PFSK-1 (cell line): Measurements from ENCODE around the gene CCDC87.

Experiments used
- POLR2AphosphoS5 ChIP-seq: IDR thresholded peaks from 2 replicates; pipeline ENCODE4 v1.6.1; 2012; ENCODE audit warnings: low read depth, mild to moderate bottlenecking, control low read depth, low read length, moderate library complexity
- TF ChIP-seq, protein P1 (sequence below), 2 experiments: IDR thresholded peaks; 2 replicates each; pipeline versions ENCODE4 v1.6.1 to v1.8.0; 2011 to 2012; ENCODE audit warnings: low read depth in 2 of 2, low read length in 2 of 2, control low read depth in 1 of 2, inconsistent platforms in 1 of 2, mild to moderate bottlenecking in 1 of 2, moderate library complexity in 1 of 2; ENCODE audit not compliant: insufficient read depth in 1 of 2

DNA sequence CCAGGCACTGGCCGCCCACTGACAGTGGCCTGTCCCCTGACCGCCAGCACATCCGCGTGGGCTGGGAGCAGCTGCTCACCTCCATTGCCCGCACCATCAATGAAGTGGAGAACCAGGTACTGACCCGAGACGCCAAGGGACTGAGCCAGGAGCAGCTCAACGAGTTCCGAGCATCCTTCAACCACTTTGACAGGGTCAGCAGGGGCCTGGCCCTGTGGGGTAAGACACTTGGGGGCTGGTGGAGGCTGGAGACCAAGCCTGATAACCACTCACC, 31.0 kb downstream of the CCDC87 start:
- TF ChIP-seq, protein P1, sequence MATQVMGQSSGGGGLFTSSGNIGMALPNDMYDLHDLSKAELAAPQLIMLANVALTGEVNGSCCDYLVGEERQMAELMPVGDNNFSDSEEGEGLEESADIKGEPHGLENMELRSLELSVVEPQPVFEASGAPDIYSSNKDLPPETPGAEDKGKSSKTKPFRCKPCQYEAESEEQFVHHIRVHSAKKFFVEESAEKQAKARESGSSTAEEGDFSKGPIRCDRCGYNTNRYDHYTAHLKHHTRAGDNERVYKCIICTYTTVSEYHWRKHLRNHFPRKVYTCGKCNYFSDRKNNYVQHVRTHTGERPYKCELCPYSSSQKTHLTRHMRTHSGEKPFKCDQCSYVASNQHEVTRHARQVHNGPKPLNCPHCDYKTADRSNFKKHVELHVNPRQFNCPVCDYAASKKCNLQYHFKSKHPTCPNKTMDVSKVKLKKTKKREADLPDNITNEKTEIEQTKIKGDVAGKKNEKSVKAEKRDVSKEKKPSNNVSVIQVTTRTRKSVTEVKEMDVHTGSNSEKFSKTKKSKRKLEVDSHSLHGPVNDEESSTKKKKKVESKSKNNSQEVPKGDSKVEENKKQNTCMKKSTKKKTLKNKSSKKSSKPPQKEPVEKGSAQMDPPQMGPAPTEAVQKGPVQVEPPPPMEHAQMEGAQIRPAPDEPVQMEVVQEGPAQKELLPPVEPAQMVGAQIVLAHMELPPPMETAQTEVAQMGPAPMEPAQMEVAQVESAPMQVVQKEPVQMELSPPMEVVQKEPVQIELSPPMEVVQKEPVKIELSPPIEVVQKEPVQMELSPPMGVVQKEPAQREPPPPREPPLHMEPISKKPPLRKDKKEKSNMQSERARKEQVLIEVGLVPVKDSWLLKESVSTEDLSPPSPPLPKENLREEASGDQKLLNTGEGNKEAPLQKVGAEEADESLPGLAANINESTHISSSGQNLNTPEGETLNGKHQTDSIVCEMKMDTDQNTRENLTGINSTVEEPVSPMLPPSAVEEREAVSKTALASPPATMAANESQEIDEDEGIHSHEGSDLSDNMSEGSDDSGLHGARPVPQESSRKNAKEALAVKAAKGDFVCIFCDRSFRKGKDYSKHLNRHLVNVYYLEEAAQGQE (IDR thresholded peaks at IDR 0.05; ENCODE audit: insufficient read depth in 1 of 2, low read depth in 2 of 2, low read length in 2 of 2): no peak
- TF ChIP-seq POLR2AphosphoS5: no peak
